ENCODE measurements around the gene MAPK6. TPM values are rescaled to one million over a fixed set of nuclear protein-coding genes. Genes with fewer than 3 reads are reported as not detected.

MAPK6 gene
- total RNA-seq (10 to 100 TPM; 15.1 to 35.1 (median 19.8) TPM), total RNA-seq (51.5 to 227 (median 99.6) reads per million in 29 experiments)
- 17.7 TPM for total RNA-seq (2013)

DNA sequence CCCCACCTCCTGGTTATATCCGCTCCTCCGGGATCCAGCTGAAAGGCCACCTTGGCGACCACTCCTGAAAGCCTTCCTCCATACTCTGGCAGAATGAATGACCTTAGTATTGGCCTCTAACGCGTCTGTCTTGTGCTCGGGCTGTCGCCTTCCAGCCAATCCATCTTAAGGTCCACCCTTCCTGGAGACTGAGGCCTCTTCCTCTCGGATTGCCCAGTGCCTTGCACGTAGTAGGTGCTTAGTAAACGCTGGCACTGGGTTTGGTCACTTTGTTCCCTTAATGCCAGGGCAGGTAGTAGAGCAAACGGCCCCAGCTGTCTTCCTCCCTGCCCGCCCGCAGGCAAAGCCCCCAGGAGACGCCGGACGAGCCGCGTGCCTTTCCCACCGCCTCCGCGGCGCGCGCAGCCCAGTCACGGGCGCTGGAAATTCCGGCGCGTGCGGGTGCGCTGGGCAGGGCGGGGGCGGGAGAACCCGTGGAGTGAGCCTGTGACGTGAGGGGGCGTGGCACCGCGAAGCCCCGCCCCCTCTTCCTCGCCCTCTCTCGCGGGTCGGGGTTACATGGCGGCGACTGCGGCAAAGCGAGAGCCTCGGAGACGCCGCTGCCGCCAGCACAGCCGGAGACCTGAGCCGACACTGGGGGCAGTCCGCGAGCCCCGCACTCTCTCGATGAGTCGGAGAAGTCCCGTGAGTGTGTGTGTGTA, at the start of gene MAPK6:
Gene MAPK6, plus strand, starts transcription at position 527 of the 701 bp plus-strand sequence. CDS start 27,242 bp downstream, outside the sequence.
- DNase-seq (peak; percentile 87 to 98 (median 92)), ATAC-seq (replicated peaks in 1 of 4) (peak; percentile 88 to 92 (median 89))
- WGBS (ENCODE audit: insufficient coverage), result 6% methylated on average over 55 of the region's 59 CpGs
- Mint-ChIP-seq H3K4me1 (peaks cover 34 to 41% (median 40%) of the 10 kb centered on the region in 3 donors), H3K27ac (peak within 1 kb of the TSS; percentile 96 to 98), H3K27me3 (no peaks in the 10 kb centered on the region), H3K4me3 (peak within 1 kb of the TSS; percentile 83 to 97 (median 93)), H3K9me3 (no peaks in the 10 kb centered on the region), H3K36me3 (no peaks in the 10 kb centered on the region)
- peaks cover 0 to 4% of the 10 kb centered on the region in 2 experiments for H3K27me3 ChIP-seq (replicated peaks in 1 of 2; ENCODE audit: control insufficient read depth in 2 of 2, extremely low read depth in 1 of 2, insufficient read depth in 2 of 2, low read length in 1 of 2)
- H3K36me3 ChIP-seq (ENCODE audit: control insufficient read depth in 2 of 2, extremely low read depth in 1 of 2, insufficient read depth in 1 of 2, low read length in 1 of 2), result no peaks in the 10 kb centered on the region
- ChIA-PET CTCF (interaction anchor here (0.6 to 1.0 kb wide), 2 partner anchors 27 to 39 kb away, joined by 4 read pairs; no protein-coding TSS in a partner anchor), POLR2A (no interaction called here)
- H3K4me3 ChIP-seq (ENCODE audit: control insufficient read depth in 1 of 2, extremely low read depth in 1 of 2, low read length in 1 of 2), result peak within 1 kb of the TSS; percentile 65 to 81
- peaks cover 16% of the 10 kb centered on the region in 2 experiments for H3K4me1 ChIP-seq (ENCODE audit: control insufficient read depth in 1 of 2, extremely low read depth in 1 of 2, insufficient read depth in 2 of 2, low read length in 2 of 2)
- H3K9me3 ChIP-seq, result no peaks in the 10 kb centered on the region
- H3K27ac ChIP-seq (ENCODE audit: low read length), result peak within 1 kb of the TSS; percentile 95

DNA sequence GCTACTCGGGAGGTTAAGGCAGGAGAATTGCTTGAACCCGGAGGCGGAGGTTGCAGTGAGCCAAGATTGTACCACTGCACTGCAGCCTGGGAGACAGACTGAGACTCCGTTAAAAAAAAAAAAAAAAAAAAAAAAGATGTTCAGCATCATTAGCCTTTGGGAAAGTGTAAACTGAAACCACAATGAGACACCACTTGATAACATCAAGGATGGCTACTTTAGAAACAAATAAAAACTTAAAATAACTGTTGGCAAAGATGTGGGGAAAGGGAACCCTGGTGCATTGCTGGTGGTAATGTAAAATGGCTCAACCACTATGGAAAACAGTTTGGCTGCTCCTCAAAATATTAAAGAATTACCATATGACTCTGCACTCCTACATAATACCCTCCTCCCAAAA, 49.3 kb upstream of the MAPK6 start:
- no peak overlapping the region for H3K4me3 ChIP-seq (ENCODE audit: control insufficient read depth in 1 of 2, extremely low read depth in 1 of 2, low read length in 1 of 2)
- peaks cover 10 to 24% of the 10 kb centered on the region in 2 experiments for H3K4me1 ChIP-seq (ENCODE audit: control insufficient read depth in 1 of 2, extremely low read depth in 1 of 2, insufficient read depth in 2 of 2, low read length in 2 of 2)
- H3K36me3 ChIP-seq (ENCODE audit: control insufficient read depth in 2 of 2, extremely low read depth in 1 of 2, insufficient read depth in 1 of 2, low read length in 1 of 2), result peaks cover 6 to 8% of the 10 kb centered on the region in 2 donors
- peaks cover 0 to 3% of the 10 kb centered on the region in 2 experiments for H3K27me3 ChIP-seq (replicated peaks in 1 of 2; ENCODE audit: control insufficient read depth in 2 of 2, extremely low read depth in 1 of 2, insufficient read depth in 2 of 2, low read length in 1 of 2)
- Mint-ChIP-seq H3K9me3 (peaks cover 6 to 9% (median 7%) of the 10 kb centered on the region in 3 donors), H3K4me1 (peaks cover 34 to 42% (median 39%) of the 10 kb centered on the region in 3 donors), H3K27me3 (no peaks in the 10 kb centered on the region), H3K36me3 (peaks cover 23% of the 10 kb centered on the region), H3K27ac (no peak overlapping the region), H3K4me3 (peak overlapping the region; percentile 13 to 99 (median 97))
- H3K9me3 ChIP-seq, result no peaks in the 10 kb centered on the region
- ChIA-PET CTCF (interaction anchor here in 1 of 2 donors (0.7 kb wide), 1 partner anchor 107 kb away, joined by 7 read pairs; no protein-coding TSS in a partner anchor), POLR2A (interaction anchor here in 1 of 2 donors (0.7 kb wide), 1 partner anchor 9 kb away, joined by 11 read pairs; no protein-coding TSS in a partner anchor)
- no peak for ATAC-seq (replicated peaks in 1 of 4)
- peak in 1 of 35 experiments; percentile 14 for DNase-seq
- no peak overlapping the region for H3K27ac ChIP-seq (ENCODE audit: low read length)
- 80% methylated on average over 4 of the region's 4 CpGs for WGBS (ENCODE audit: insufficient coverage)

DNA sequence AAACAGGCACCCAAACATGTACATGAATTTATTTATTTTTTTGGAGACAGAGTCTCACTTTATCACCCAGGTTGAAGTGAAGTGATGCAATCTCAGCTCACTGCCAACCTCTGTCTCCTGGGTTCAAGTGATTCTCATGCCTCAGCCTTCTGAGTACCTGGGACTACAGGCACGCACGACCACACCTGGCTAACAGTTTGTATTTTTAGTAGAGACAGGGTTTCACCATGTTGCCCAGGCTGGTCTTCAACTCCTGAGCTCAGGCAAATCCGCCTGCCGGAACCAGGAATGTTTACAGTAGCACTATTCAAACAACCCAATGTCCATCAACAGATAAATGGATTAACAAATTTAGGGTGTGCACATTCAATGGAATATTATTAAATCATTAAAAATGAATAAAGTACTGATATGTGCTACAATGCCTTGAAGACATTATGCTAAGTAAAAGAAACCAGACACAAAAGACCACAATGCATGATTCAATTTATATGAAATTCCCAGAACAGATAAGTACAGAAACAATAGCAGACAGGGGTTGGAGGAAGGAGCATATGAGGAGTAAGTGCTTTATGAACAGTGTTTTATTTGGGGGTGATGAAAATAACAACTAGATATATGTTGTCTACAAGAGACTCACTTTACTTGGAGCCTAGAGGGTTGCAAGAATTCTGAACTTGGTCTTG, 48.7 kb upstream of the MAPK6 start:
- POLR2A ChIA-PET, result interaction anchor here in 1 of 2 donors (0.5 kb wide), 1 partner anchor 201 kb away, joined by 5 read pairs; no protein-coding TSS in a partner anchor
- H3K9me3 Mint-ChIP-seq, result peaks cover 6 to 9% (median 7%) of the 10 kb centered on the region in 3 donors
- Histone ChIP-seq H3K36me3 (ENCODE audit: control insufficient read depth in 2 of 2, extremely low read depth in 1 of 2, insufficient read depth in 1 of 2, low read length in 1 of 2) (peaks cover 5 to 6% of the 10 kb centered on the region in 2 donors), H3K27ac (ENCODE audit: low read length) (no peak overlapping the region), H3K9me3 (no peaks in the 10 kb centered on the region), H3K4me3 (ENCODE audit: control insufficient read depth in 1 of 2, extremely low read depth in 1 of 2, low read length in 1 of 2) (no peak overlapping the region), H3K27me3 (replicated peaks in 1 of 2; ENCODE audit: control insufficient read depth in 2 of 2, extremely low read depth in 1 of 2, insufficient read depth in 2 of 2, low read length in 1 of 2) (peaks cover 0 to 3% of the 10 kb centered on the region in 2 experiments), H3K4me1 (ENCODE audit: control insufficient read depth in 1 of 2, extremely low read depth in 1 of 2, insufficient read depth in 2 of 2, low read length in 2 of 2) (peaks cover 10 to 24% of the 10 kb centered on the region in 2 experiments)
- DNase-seq, result no peak
- no peak for ATAC-seq (replicated peaks in 1 of 4)
- H3K4me3 Mint-ChIP-seq, result peak overlapping the region; percentile 96 to 99 (median 97)
- H3K4me1 Mint-ChIP-seq, result peaks cover 30 to 40% (median 38%) of the 10 kb centered on the region in 3 donors
- H3K27ac Mint-ChIP-seq, result peak overlapping the region; percentile 95 to 97
- CTCF ChIA-PET, result interaction anchor here (1.0 to 2.2 kb wide), 2 partner anchors 76 to 258 kb away, joined by 3 to 11 read pairs; no protein-coding TSS in a partner anchor
- H3K36me3 Mint-ChIP-seq, result peaks cover 21% of the 10 kb centered on the region
- no CpG with 5 or more reads among the region's 4 CpGs for WGBS (ENCODE audit: insufficient coverage)
- no peaks in the 10 kb centered on the region for H3K27me3 Mint-ChIP-seq

DNA sequence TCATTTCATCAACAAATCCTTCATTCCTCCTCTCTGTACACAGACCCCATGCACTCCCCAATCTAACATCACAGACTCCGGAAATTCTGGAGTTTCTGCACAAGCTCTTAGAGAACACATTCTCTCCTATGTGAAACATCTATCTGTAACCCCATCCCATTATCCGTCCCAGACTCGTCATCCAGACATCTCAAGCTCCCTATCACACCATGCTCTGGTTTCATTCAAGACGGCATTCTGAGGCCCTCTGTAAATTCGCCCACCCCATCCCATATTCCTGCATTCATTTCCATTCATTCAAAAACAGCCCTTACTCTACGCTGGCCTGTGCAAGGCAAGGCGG, 48.0 kb upstream of the MAPK6 start:
- Mint-ChIP-seq H3K27ac (peak overlapping the region; percentile 95 to 97), H3K4me1 (peaks cover 23 to 32% (median 30%) of the 10 kb centered on the region in 3 donors), H3K9me3 (peaks cover 6 to 8% (median 7%) of the 10 kb centered on the region in 3 donors), H3K36me3 (peaks cover 14% of the 10 kb centered on the region), H3K27me3 (no peaks in the 10 kb centered on the region), H3K4me3 (peak overlapping the region; percentile 96 to 99 (median 97))
- under 1% methylated on average over 7 of the region's 7 CpGs for WGBS (ENCODE audit: insufficient coverage)
- H3K4me3 ChIP-seq (ENCODE audit: control insufficient read depth in 1 of 2, extremely low read depth in 1 of 2, low read length in 1 of 2), result peak overlapping the region; percentile 95 to 100
- H3K9me3 ChIP-seq, result no peaks in the 10 kb centered on the region
- peak in 3 of 4 experiments; percentile 1 to 2 (median 1) for ATAC-seq (replicated peaks in 1 of 4)
- peaks cover 10 to 24% of the 10 kb centered on the region in 2 experiments for H3K4me1 ChIP-seq (ENCODE audit: control insufficient read depth in 1 of 2, extremely low read depth in 1 of 2, insufficient read depth in 2 of 2, low read length in 2 of 2)
- ChIA-PET POLR2A (interaction anchor here (0.5 to 0.9 kb wide), 4 partner anchors 36 to 208 kb away, joined by 3 to 5 read pairs (median 4); no protein-coding TSS in a partner anchor), CTCF (interaction anchor here (0.5 to 2.2 kb wide), 6 partner anchors 10 to 257 kb away, joined by 3 to 11 read pairs (median 5); no protein-coding TSS in a partner anchor)
- peak overlapping the region; percentile 87 for H3K27ac ChIP-seq (ENCODE audit: low read length)
- H3K27me3 ChIP-seq (replicated peaks in 1 of 2; ENCODE audit: control insufficient read depth in 2 of 2, extremely low read depth in 1 of 2, insufficient read depth in 2 of 2, low read length in 1 of 2), result peaks cover 0 to 3% of the 10 kb centered on the region in 2 experiments
- no peak for DNase-seq
- H3K36me3 ChIP-seq (ENCODE audit: control insufficient read depth in 2 of 2, extremely low read depth in 1 of 2, insufficient read depth in 1 of 2, low read length in 1 of 2), result peaks cover 0 to 6% of the 10 kb centered on the region in 2 donors

DNA sequence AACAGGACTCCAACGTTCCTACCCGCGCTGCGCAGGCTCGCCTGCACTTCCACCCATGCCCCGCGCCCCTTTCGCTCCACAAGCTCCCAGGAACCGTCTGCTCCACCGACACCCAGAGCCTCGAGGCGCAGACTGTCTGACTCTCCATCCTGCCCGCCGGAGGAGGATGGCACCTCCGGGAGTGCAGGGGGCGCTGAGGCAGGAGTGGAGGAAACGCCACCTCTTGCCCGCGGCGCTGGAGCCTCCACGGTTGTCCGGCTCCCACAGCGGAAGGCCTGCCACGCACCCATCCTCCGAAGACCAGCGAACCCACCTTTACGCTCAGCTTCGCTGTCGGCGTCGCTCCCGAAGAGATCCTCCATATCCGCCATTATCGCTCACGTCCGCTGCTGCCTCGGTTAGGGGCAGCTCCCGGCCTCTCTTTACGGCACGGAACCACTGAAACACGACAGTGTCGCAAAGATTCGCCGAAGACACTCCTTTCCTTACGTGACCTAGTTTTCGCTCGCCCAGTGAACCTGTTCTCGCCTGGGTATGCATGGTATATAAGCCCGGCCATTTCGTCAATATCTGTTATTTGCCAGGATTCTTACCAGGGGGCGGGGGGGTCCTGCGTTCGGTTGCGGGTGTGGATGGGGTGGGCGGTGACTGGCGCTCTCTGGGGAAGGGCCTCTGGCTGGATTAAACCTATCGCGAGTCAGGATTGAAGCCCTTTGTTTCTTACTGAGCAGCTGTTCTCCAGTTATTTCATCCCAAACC, 47.5 kb upstream of the MAPK6 start, which contains the start of gene LEO1:
Gene LEO1, minus strand, starts transcription at position 404 of the 759 bp plus-strand sequence. Its CDS starts 33 bp downstream, at position 371.
- no peaks in the 10 kb centered on the region for H3K27me3 Mint-ChIP-seq
- ChIA-PET CTCF (interaction anchor here (0.5 to 2.2 kb wide), 10 partner anchors 9 to 257 kb away, joined by 3 to 11 read pairs (median 5); no protein-coding TSS in a partner anchor), POLR2A (interaction anchor here (0.6 to 0.9 kb wide), 3 partner anchors 36 to 207 kb away, joined by 3 to 4 read pairs (median 3); no protein-coding TSS in a partner anchor)
- peaks cover 0 to 3% of the 10 kb centered on the region in 2 experiments for H3K27me3 ChIP-seq (replicated peaks in 1 of 2; ENCODE audit: control insufficient read depth in 2 of 2, extremely low read depth in 1 of 2, insufficient read depth in 2 of 2, low read length in 1 of 2)
- peaks cover 0 to 2% of the 10 kb centered on the region in 2 donors for H3K36me3 ChIP-seq (ENCODE audit: control insufficient read depth in 2 of 2, extremely low read depth in 1 of 2, insufficient read depth in 1 of 2, low read length in 1 of 2)
- H3K9me3 Mint-ChIP-seq, result peaks cover 4 to 7% (median 6%) of the 10 kb centered on the region in 3 donors
- peak; percentile 88 to 93 (median 92) for ATAC-seq (replicated peaks in 1 of 4)
- peaks cover 10 to 24% of the 10 kb centered on the region in 2 experiments for H3K4me1 ChIP-seq (ENCODE audit: control insufficient read depth in 1 of 2, extremely low read depth in 1 of 2, insufficient read depth in 2 of 2, low read length in 2 of 2)
- peak within 1 kb of the TSS; percentile 95 to 100 for H3K4me3 ChIP-seq (ENCODE audit: control insufficient read depth in 1 of 2, extremely low read depth in 1 of 2, low read length in 1 of 2)
- peak within 1 kb of the TSS; percentile 87 for H3K27ac ChIP-seq (ENCODE audit: low read length)
- WGBS (ENCODE audit: insufficient coverage), result under 1% methylated on average over 49 of the region's 58 CpGs
- peaks cover 18 to 28% (median 26%) of the 10 kb centered on the region in 3 donors for H3K4me1 Mint-ChIP-seq
- peaks cover 9% of the 10 kb centered on the region for H3K36me3 Mint-ChIP-seq
- H3K9me3 ChIP-seq, result no peaks in the 10 kb centered on the region
- H3K27ac Mint-ChIP-seq, result peak within 1 kb of the TSS; percentile 95 to 97
- H3K4me3 Mint-ChIP-seq, result peak within 1 kb of the TSS; percentile 96 to 99 (median 97)
- peak; percentile 70 to 96 (median 86) for DNase-seq

All from T-cell (primary cell).